Keratinocyte (primary cell): ENCODE results near the gene ADM2.

Source experiments
- CTCF ChIP-seq, 3 experiments: IDR thresholded peaks in 1 of 3; conservative IDR thresholded peaks in 1 of 3; optimal IDR thresholded peaks in 1 of 3; 2 replicates in 2 of 3; 3 replicates in 1 of 3; pipeline versions ENCODE3 to v1.5.1; 2011; ENCODE audit warnings: low read length in 3 of 3, mild to moderate bottlenecking in 3 of 3, moderate library complexity in 2 of 3, control low read depth in 1 of 3, inconsistent platforms in 1 of 3; ENCODE audit not compliant: insufficient read depth in 2 of 3; ENCODE audit errors: extremely low read depth in 1 of 3
- EZH2 ChIP-seq: IDR thresholded peaks from one replicate; pipeline ENCODE4 v1.6.1; 2012; ENCODE audit warnings: inconsistent platforms, mild to moderate bottlenecking, low read length, moderate library complexity

GRCh38 chr22:50446708-50447575, 34.4 kb upstream of the ADM2 start:
- TF ChIP-seq CTCF (optimal IDR thresholded peaks at IDR 0.05 in 1 of 3, IDR thresholded peaks at IDR 0.05 in 1 of 3, conservative IDR thresholded peaks at IDR 0.05 in 1 of 3; ENCODE audit: extremely low read depth in 1 of 3, insufficient read depth in 2 of 3, low read length in 3 of 3) (no peak), EZH2 (no peak)
